B cell (primary cell): ENCODE results near the gene GABRD.

Experiments used
- EZH2 ChIP-seq: IDR thresholded peaks from 2 replicates; pipeline ENCODE4 v1.6.1; 2012; ENCODE audit warnings: borderline replicate concordance, low read depth, mild to moderate bottlenecking, moderate library complexity, low read length; ENCODE audit not compliant: insufficient read depth, poor library complexity, severe bottlenecking
- TF ChIP-seq, protein P1 (sequence below): fragments of 200-600 bp; IDR thresholded peaks from one replicate; pipeline ENCODE4 v1.8.0; 2022; ENCODE audit warnings: antibody characterized with exemption, mild to moderate bottlenecking

DNA sequence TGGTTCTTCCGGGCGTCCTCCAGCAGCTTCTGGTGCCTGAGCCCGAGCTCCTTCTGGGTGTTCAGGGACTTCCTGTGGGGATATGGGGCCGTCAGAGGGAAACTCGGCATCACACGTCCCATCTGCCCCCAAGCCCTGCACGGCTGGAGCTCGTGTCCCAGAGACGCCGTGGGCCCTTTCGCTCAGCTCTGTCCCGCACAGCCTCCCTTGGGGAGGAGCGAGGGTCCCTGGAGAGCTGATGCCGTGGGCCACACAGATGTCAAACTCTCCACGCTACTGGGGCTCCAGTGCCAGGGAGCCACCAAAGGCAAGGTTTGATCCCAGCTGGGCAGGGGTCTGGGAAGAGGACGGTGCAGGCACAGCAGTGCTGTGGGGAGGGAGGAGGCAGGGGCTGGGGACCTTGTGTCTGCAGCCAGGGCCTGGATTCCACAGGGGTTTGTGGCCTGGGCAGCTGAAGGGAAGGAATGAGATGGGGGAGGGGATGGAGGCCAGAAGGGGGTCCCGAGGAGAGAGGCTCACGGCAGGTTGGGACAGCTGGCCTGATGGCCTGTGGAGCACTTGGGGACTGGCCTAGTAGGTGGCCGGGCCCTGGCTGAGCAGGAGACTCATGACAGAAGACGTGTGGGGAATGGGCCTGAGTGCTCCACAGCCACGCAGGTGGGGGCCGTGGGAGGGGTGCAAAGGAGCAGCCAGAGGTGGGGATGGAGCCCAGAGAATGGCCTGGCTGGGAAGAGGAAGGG is 46.0 kb upstream of the GABRD start:
- TF ChIP-seq, protein P1, sequence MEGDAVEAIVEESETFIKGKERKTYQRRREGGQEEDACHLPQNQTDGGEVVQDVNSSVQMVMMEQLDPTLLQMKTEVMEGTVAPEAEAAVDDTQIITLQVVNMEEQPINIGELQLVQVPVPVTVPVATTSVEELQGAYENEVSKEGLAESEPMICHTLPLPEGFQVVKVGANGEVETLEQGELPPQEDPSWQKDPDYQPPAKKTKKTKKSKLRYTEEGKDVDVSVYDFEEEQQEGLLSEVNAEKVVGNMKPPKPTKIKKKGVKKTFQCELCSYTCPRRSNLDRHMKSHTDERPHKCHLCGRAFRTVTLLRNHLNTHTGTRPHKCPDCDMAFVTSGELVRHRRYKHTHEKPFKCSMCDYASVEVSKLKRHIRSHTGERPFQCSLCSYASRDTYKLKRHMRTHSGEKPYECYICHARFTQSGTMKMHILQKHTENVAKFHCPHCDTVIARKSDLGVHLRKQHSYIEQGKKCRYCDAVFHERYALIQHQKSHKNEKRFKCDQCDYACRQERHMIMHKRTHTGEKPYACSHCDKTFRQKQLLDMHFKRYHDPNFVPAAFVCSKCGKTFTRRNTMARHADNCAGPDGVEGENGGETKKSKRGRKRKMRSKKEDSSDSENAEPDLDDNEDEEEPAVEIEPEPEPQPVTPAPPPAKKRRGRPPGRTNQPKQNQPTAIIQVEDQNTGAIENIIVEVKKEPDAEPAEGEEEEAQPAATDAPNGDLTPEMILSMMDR = no peak
- no peak for TF ChIP-seq EZH2
